Measurements from ENCODE around the gene TAF11.

DNA sequence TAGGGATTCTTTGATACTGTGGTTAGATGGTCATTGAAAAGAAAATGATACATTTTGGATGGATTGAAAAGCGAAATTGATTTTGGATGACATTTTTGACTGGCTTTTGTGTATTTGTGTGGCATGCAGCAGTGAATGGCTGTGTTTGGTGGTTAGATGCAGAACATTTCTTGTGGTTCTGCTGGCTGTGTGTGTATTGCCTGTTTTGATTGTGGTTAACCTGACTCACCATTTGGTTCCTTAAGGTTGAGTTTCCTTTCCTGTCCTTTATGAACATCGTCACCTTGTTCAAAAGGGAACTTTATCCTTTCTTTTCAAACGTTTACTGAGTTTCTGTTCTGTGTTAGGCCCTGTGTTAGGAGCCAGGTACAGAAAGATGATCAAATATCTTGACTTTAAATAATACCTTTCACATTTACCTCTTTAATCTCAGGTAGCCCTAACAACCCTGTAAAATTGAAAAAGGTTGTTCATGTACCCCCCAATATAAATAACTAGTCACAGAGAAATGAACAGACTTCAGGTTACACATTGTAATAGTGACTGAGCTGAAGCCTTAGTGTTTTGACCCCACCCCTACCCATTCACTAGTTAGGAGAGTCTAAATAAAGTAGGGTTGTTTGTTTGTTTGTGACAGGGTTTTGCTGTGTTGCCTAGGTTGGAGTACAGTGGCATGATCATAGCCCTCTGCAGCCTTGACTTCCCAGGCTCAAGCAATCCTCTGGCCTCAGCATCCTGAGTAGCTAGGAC is 25.0 kb upstream of the TAF11 start:
- TF ChIP-seq, protein P1, sequence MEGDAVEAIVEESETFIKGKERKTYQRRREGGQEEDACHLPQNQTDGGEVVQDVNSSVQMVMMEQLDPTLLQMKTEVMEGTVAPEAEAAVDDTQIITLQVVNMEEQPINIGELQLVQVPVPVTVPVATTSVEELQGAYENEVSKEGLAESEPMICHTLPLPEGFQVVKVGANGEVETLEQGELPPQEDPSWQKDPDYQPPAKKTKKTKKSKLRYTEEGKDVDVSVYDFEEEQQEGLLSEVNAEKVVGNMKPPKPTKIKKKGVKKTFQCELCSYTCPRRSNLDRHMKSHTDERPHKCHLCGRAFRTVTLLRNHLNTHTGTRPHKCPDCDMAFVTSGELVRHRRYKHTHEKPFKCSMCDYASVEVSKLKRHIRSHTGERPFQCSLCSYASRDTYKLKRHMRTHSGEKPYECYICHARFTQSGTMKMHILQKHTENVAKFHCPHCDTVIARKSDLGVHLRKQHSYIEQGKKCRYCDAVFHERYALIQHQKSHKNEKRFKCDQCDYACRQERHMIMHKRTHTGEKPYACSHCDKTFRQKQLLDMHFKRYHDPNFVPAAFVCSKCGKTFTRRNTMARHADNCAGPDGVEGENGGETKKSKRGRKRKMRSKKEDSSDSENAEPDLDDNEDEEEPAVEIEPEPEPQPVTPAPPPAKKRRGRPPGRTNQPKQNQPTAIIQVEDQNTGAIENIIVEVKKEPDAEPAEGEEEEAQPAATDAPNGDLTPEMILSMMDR (IDR thresholded peaks at IDR 0.05) = no peak
- TF ChIP-seq POLR2AphosphoS5 (IDR thresholded peaks at IDR 0.05; ENCODE audit: insufficient read depth in 1 of 2, low read depth in 1 of 2) = no peak

Data from vagina (tissue), 2 donors.